Esophagus muscularis mucosa (tissue), 4 donors: ENCODE data around the gene PLA2R1. TPM values are rescaled to one million over a fixed set of nuclear protein-coding genes. Genes with fewer than 3 reads are reported as not detected.

Experiments
- DNase-seq: peaks from one replicate; pipeline ENCODE4 v3.0.0-alpha.2; 2017; ENCODE audit errors: extremely low spot score
- H3K27ac ChIP-seq, 4 donors: fragments of 200-600 bp; sonication (generic); replicated peaks in 1 of 4; 1 replicate in 3 of 4; 2 replicates in 1 of 4; pipeline ENCODE4 v1.5.1; 2016 to 2019; ENCODE audit warnings: mild to moderate bottlenecking in 1 of 4
- H3K27me3 ChIP-seq, 4 donors: fragments of 200-600 bp; sonication (generic); one replicate each; pipeline versions ENCODE4 v1.5.1 to v1.6.0; 2016 to 2019
- H3K36me3 ChIP-seq, 4 donors: fragments of 200-600 bp; sonication (generic); one replicate each; pipeline ENCODE4 v1.5.1; 2016 to 2019
- H3K4me1 ChIP-seq, 4 donors: fragments of 200-600 bp; sonication (generic); one replicate each; pipeline ENCODE4 v1.5.1; 2016 to 2019
- H3K4me3 ChIP-seq, 4 donors: fragments of 200-600 bp; sonication (generic); 1 replicate in 2 of 4; 2 replicates in 2 of 4; pipeline ENCODE4 v1.5.1; 2016 to 2019; ENCODE audit warnings: mild to moderate bottlenecking in 4 of 4, moderate library complexity in 1 of 4
- H3K9me3 ChIP-seq, 4 donors: fragments of 200-600 bp; sonication (generic); 1 replicate in 3 of 4; 2 replicates in 1 of 4; pipeline ENCODE4 v1.5.1; 2016 to 2019
- EP300 ChIP-seq: sonication (generic); formaldehyde crosslinking; IDR thresholded peaks from one replicate; pipeline ENCODE4 v1.6.1; 2017; ENCODE audit warnings: antibody characterized with exemption
- POLR2A ChIP-seq: fragments of 450-650 bp; IDR thresholded peaks from one replicate; pipeline ENCODE4 v1.6.1; 2017; ENCODE audit warnings: antibody characterized with exemption, moderate library complexity, mild to moderate bottlenecking, low read depth
- POLR2AphosphoS5 ChIP-seq, 2 donors: sonication (generic); formaldehyde crosslinking; IDR thresholded peaks; one replicate each; pipeline ENCODE4 v1.6.1; 2017; ENCODE audit warnings: antibody characterized with exemption in 2 of 2
- WGBS: methylation state at CpG from one replicate; pipeline ENCODE4 v1.1.5; 2018; 5-methylcytosine and 5-hydroxymethylcytosine counted together
- intact Hi-C: fragments of 100-400 bp; cut with DNase I; formaldehyde crosslinking; loops from one replicate; pipeline ENCODE4 v1.15.1; 2023
- total RNA-seq, 4 donors: library from RNA; depleted of rRNA; stranded (reverse); fragments of >200 nt; gene quantifications; one replicate each; pipeline versions ENCODE4 v1.1.0 to v1.2.1, GENCODE V29; 2016
- TF ChIP-seq, protein P1 (sequence below), 3 experiments: fragments of 200-600 bp in 2 of 3; fragments of 450-650 bp in 1 of 3; sonication (generic) in 2 of 3; IDR thresholded peaks; one replicate each; pipeline ENCODE4 v1.5.1; 2017 to 2019; ENCODE audit warnings: antibody characterized with exemption in 3 of 3, mild to moderate bottlenecking in 2 of 3, moderate library complexity in 1 of 3

The PLA2R1 gene
- total RNA-seq, 4 donors from 2014 or later: 2.8 to 6.4 (median 5.1) TPM

DNA sequence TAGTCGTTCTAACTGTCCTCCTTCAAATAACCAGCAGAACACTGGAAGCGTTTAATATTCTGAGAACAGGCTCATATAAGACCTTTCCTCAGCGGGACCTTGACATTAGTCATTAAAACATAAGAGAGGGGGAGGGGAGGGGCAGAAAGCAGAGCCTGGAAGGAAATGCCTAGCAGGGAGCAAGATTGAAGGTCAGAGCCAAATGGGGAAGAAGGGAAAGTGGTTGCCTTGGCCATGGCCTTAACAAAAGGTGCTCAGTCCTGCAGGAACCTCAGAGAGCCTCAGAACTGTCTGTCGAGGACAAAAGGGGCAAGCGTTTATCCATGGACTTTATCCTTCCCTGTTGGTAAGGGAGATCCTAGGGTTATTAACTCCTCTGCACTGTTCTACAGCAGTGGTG is 856 bp upstream of the PLA2R1 start:
- TF ChIP-seq POLR2A (no peak), EP300 (no peak), POLR2AphosphoS5 (IDR thresholded peaks at IDR 0.05) (no peak)
- TF ChIP-seq, protein P1, sequence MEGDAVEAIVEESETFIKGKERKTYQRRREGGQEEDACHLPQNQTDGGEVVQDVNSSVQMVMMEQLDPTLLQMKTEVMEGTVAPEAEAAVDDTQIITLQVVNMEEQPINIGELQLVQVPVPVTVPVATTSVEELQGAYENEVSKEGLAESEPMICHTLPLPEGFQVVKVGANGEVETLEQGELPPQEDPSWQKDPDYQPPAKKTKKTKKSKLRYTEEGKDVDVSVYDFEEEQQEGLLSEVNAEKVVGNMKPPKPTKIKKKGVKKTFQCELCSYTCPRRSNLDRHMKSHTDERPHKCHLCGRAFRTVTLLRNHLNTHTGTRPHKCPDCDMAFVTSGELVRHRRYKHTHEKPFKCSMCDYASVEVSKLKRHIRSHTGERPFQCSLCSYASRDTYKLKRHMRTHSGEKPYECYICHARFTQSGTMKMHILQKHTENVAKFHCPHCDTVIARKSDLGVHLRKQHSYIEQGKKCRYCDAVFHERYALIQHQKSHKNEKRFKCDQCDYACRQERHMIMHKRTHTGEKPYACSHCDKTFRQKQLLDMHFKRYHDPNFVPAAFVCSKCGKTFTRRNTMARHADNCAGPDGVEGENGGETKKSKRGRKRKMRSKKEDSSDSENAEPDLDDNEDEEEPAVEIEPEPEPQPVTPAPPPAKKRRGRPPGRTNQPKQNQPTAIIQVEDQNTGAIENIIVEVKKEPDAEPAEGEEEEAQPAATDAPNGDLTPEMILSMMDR (IDR thresholded peaks at IDR 0.05): no peak
- DNase-seq: no peak
- Histone ChIP-seq H3K4me3 (peak overlapping the region; percentile 76 to 94 (median 83)), H3K4me1 (peaks cover 20 to 44% (median 37%) of the 10 kb centered on the region in 4 donors), H3K27ac (peak overlapping the region in 3 of 4 donors; percentile 44 to 69 (median 44)), H3K36me3 (no peaks in the 10 kb centered on the region), H3K27me3 (no peaks in the 10 kb centered on the region), H3K9me3 (no peaks in the 10 kb centered on the region)
- intact Hi-C loops: no loop called here
- 60% methylated on average over 5 of the region's 5 CpGs for WGBS

DNA sequence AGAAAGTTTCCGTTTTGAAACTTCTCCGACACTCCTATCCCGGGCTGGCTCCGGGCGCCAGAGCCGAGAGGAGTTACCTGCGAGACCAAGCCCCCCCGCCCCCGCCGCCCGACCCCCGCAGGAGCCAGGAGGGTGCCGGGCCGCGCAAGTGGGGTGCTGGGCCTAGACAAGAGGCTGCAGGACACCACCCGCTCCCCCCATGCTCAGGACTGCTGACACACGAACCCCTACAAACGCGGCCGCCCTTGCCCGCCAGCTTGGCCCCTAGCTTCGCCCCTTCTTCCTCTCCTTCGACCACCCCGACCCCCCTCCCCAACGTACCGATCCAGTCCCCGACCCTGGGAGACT is 497 bp downstream of the PLA2R1 start:
- peak; percentile 86 for DNase-seq
- no peaks in the 10 kb centered on the region for H3K27me3 ChIP-seq
- peak overlapping the region; percentile 76 to 94 (median 83) for H3K4me3 ChIP-seq
- H3K27ac ChIP-seq: peak overlapping the region; percentile 44 to 69 (median 52)
- H3K4me1 ChIP-seq: peaks cover 20 to 44% (median 37%) of the 10 kb centered on the region in 4 donors
- TF ChIP-seq, protein P1 (IDR thresholded peaks at IDR 0.05): no peak
- TF ChIP-seq POLR2AphosphoS5 (IDR thresholded peaks at IDR 0.05) (no peak), EP300 (no peak), POLR2A (no peak)
- WGBS: no CpG with 5 or more reads among the region's 27 CpGs
- intact Hi-C loops: no loop called here
- no peaks in the 10 kb centered on the region for H3K9me3 ChIP-seq
- H3K36me3 ChIP-seq: no peaks in the 10 kb centered on the region

DNA sequence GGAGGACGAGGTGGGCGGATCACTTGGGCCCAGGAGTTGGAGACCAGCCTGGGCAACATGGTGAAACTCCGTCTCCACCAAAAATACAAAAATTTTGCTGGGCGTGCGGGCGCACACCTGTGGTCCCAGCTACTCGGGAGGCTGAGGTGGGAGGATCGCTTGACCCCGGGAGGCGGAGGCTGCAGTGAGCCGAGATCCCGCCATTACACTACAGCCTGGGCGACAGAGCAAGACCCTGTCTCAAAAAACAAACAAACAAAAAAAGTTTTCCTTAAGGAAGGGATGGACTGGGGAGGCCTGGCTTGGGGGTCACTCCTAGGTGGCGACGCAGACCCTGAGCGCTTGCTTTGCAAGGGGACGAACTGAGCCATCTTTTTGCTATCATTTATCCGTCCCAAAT is 882 bp downstream of the PLA2R1 start:
- no peak for DNase-seq
- Histone ChIP-seq H3K36me3 (no peaks in the 10 kb centered on the region), H3K9me3 (no peaks in the 10 kb centered on the region), H3K4me3 (peak overlapping the region; percentile 76 to 94 (median 83)), H3K27ac (no peak overlapping the region), H3K27me3 (no peaks in the 10 kb centered on the region), H3K4me1 (peaks cover 20 to 44% (median 37%) of the 10 kb centered on the region in 4 donors)
- 75% methylated on average over 12 of the region's 18 CpGs for WGBS
- intact Hi-C loops: no loop called here
- TF ChIP-seq POLR2AphosphoS5 (IDR thresholded peaks at IDR 0.05) (no peak), POLR2A (no peak), EP300 (no peak)
- TF ChIP-seq, protein P1 (IDR thresholded peaks at IDR 0.05): no peak

DNA sequence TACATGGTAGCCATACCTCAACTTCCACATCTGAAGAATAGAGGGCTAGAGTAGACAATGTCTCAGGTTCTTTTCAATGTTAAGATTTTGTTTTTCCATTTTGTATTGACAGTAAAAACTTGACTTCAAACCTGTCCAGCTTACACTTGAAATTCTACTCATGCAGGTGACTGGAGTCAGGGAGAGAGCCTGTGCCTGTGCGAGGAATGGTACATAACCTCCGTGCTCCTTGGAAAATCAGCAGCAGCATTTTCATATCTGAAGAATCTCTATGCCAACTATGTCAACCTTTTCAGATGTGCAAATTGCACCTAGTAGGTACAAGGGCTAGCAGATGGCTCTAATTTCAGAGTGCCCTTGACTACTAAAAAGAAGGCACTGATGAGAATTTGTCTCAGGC is 2.1 kb downstream of the PLA2R1 start:
- 100% methylated on average over 2 of the region's 2 CpGs for WGBS
- Histone ChIP-seq H3K36me3 (no peaks in the 10 kb centered on the region), H3K4me3 (no peak overlapping the region), H3K27ac (no peak overlapping the region), H3K9me3 (no peaks in the 10 kb centered on the region), H3K27me3 (no peaks in the 10 kb centered on the region), H3K4me1 (peaks cover 20 to 49% (median 42%) of the 10 kb centered on the region in 4 donors)
- no peak for DNase-seq
- intact Hi-C loops: no loop called here
- TF ChIP-seq POLR2A: no peak
- TF ChIP-seq, protein P1 (IDR thresholded peaks at IDR 0.05): no peak
- TF ChIP-seq POLR2AphosphoS5 (IDR thresholded peaks at IDR 0.05): no peak
- no peak for TF ChIP-seq EP300

DNA sequence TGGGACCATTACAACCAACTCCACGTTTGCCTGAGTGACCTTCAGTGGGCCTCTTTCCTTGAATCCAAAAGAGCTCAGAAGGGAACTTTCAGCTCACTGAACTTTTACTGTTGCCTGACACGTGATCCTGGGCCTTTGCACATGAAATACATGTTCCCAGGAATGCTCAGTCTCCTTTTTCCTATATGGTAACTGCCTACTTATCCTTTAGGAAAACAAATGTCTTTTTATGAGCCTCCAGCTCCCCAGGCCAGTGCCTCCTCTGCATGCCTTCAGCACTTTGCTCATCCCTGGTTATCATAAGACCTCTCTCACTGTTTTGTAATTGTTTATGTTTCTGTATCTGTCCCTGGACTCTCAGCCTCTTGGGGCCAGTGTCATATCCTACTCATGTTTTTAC is 5.1 kb downstream of the PLA2R1 start:
- H3K9me3 ChIP-seq: no peaks in the 10 kb centered on the region
- no peak for DNase-seq
- H3K27me3 ChIP-seq: no peaks in the 10 kb centered on the region
- no peak overlapping the region for H3K4me3 ChIP-seq
- H3K36me3 ChIP-seq: no peaks in the 10 kb centered on the region
- 77% methylated on average over 2 of the region's 2 CpGs for WGBS
- peaks cover 6 to 34% (median 22%) of the 10 kb centered on the region in 4 donors for H3K4me1 ChIP-seq
- no peak for TF ChIP-seq POLR2A
- TF ChIP-seq EP300: no peak
- TF ChIP-seq, protein P1 (IDR thresholded peaks at IDR 0.05): no peak
- no peak for TF ChIP-seq POLR2AphosphoS5 (IDR thresholded peaks at IDR 0.05)
- no peak overlapping the region for H3K27ac ChIP-seq
- intact Hi-C loops: no loop called here
